ENCODE results near the gene ATP8A2. TPM values are rescaled to one million over a fixed set of nuclear protein-coding genes. Genes with fewer than 3 reads are reported as not detected.
A peak's percentile ranks its signal among the peaks of the same experiment; 100 is the strongest.

The ATP8A2 gene
- total RNA-seq, 5 donors from 2014 or later (not counting 1 experiment from before 2014, with no cell fraction given) = 0.39 to 0.85 (median 0.73) TPM

DNA sequence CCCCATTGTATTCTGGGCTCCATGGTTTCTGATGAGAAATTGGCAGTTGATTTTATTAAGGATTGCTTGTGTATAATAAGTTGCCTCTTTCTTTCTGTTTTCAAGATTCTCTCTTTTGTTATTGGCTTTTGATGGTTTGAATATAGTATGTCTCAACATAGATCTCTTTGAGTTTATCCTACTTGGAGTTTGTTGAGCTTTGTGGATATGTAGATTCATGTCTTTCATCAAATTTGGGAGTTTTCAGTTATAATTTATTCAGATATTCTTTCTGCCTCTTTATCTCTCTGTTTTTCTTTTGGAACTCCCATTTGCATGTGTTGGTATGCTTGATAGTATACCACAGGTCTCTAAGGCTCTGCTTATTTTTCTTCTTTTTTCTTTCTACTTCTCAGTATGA lies 296.6 kb downstream of the ATP8A2 start:
- Mint-ChIP-seq H3K4me3 (no peak overlapping the region), H3K27ac (no peak overlapping the region), H3K27me3 (peaks cover 11 to 15% of the 10 kb centered on the region in 2 donors), H3K36me3 (no peaks in the 10 kb centered on the region), H3K4me1 (no peaks in the 10 kb centered on the region), H3K9me3 (peaks cover 10 to 16% (median 12%) of the 10 kb centered on the region in 3 donors)
- ATAC-seq (replicated peaks in 1 of 4) = no peak
- no peak overlapping the region for H3K4me3 ChIP-seq (ENCODE audit: control insufficient read depth in 1 of 2, extremely low read depth in 1 of 2, low read length in 1 of 2)
- H3K36me3 ChIP-seq (ENCODE audit: control insufficient read depth in 2 of 2, extremely low read depth in 1 of 2, insufficient read depth in 1 of 2, low read length in 1 of 2) = no peaks in the 10 kb centered on the region
- H3K27ac ChIP-seq (ENCODE audit: low read length) = no peak overlapping the region
- H3K9me3 ChIP-seq = peaks cover 3% of the 10 kb centered on the region
- no peak for DNase-seq
- H3K27me3 ChIP-seq (replicated peaks in 1 of 2; ENCODE audit: control insufficient read depth in 2 of 2, extremely low read depth in 1 of 2, insufficient read depth in 2 of 2, low read length in 1 of 2) = no peaks in the 10 kb centered on the region
- H3K4me1 ChIP-seq (ENCODE audit: control insufficient read depth in 1 of 2, extremely low read depth in 1 of 2, insufficient read depth in 2 of 2, low read length in 2 of 2) = no peaks in the 10 kb centered on the region
- ChIA-PET POLR2A (no interaction called here), CTCF (interaction anchor here (0.5 to 0.7 kb wide), 2 partner anchors 251 to 971 kb away, joined by 3 to 8 read pairs; no protein-coding TSS in a partner anchor)

DNA sequence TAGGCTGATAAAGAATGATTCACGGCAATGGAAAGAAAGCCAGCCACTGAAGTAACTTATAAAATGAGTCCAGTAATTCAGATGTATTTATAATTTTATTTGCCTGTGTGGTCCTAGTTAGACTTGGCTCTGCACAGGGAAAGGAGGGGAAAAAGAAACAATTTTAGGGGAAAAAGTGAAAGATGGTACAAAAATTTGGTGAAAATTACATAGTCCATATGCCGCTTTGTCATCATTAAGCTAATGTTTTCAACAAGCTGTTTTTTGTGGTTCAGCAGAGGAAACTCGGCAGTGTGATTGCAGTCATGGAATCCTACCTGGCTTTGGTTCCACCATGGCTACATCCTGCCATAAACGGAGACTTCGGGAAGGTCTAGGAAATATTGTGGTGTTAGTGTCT lies 301.9 kb downstream of the ATP8A2 start:
- H3K36me3 ChIP-seq (ENCODE audit: control insufficient read depth in 2 of 2, extremely low read depth in 1 of 2, insufficient read depth in 1 of 2, low read length in 1 of 2) = no peaks in the 10 kb centered on the region
- H3K9me3 ChIP-seq = peaks cover 3% of the 10 kb centered on the region
- no peak overlapping the region for H3K27ac Mint-ChIP-seq
- no peaks in the 10 kb centered on the region for H3K4me1 ChIP-seq (ENCODE audit: control insufficient read depth in 1 of 2, extremely low read depth in 1 of 2, insufficient read depth in 2 of 2, low read length in 2 of 2)
- CTCF ChIA-PET = no interaction called here
- H3K9me3 Mint-ChIP-seq = peaks cover 4 to 8% (median 6%) of the 10 kb centered on the region in 3 donors
- H3K27me3 ChIP-seq (replicated peaks in 1 of 2; ENCODE audit: control insufficient read depth in 2 of 2, extremely low read depth in 1 of 2, insufficient read depth in 2 of 2, low read length in 1 of 2) = no peaks in the 10 kb centered on the region
- WGBS (ENCODE audit: insufficient coverage) = 90% methylated on average over 2 of the region's 5 CpGs
- H3K4me3 Mint-ChIP-seq = no peak overlapping the region
- no peaks in the 10 kb centered on the region for H3K4me1 Mint-ChIP-seq
- peaks cover 12 to 19% of the 10 kb centered on the region in 2 donors for H3K27me3 Mint-ChIP-seq
- H3K4me3 ChIP-seq (ENCODE audit: control insufficient read depth in 1 of 2, extremely low read depth in 1 of 2, low read length in 1 of 2) = no peak overlapping the region
- ATAC-seq (replicated peaks in 1 of 4) (no peak), DNase-seq (no peak)
- H3K36me3 Mint-ChIP-seq = no peaks in the 10 kb centered on the region
- H3K27ac ChIP-seq (ENCODE audit: low read length) = no peak overlapping the region
- POLR2A ChIA-PET = no interaction called here

GRCh38 chr13:25674371-25674770 lies 302.6 kb downstream of the ATP8A2 start:
- no CpG with 5 or more reads among the region's 4 CpGs for WGBS (ENCODE audit: insufficient coverage)
- POLR2A ChIA-PET = no interaction called here
- CTCF ChIA-PET = interaction anchor here in 1 of 2 donors (0.6 kb wide), 1 partner anchor 215 kb away, joined by 3 read pairs; no protein-coding TSS in a partner anchor

DNA sequence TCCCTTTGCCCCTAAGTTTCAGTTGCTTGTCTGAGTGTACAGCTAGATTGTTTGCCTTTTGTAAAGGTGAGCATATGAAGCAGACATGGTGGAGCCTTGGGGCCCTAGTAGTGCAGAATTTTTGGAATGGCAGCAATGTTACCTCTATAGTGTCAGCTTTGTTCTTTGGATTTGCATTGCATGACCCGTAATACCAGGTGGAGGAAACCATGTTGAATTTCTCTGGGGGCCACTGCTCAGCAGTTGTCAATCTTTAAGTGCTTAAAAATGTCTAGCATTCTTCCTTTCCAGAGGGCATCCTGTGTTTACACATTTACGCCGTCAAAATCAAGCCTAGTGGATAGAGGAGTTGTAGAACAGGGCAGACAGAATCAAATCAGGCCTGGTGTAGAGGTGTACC lies 303.3 kb downstream of the ATP8A2 start:
- Mint-ChIP-seq H3K27me3 (peaks cover 10 to 19% of the 10 kb centered on the region in 2 donors), H3K27ac (no peak overlapping the region), H3K4me1 (no peaks in the 10 kb centered on the region), H3K9me3 (no peaks in the 10 kb centered on the region), H3K4me3 (no peak overlapping the region), H3K36me3 (no peaks in the 10 kb centered on the region)
- CTCF ChIA-PET = no interaction called here
- no peaks in the 10 kb centered on the region for H3K36me3 ChIP-seq (ENCODE audit: control insufficient read depth in 2 of 2, extremely low read depth in 1 of 2, insufficient read depth in 1 of 2, low read length in 1 of 2)
- no peak for ATAC-seq (replicated peaks in 1 of 4)
- no peak for DNase-seq
- H3K4me1 ChIP-seq (ENCODE audit: control insufficient read depth in 1 of 2, extremely low read depth in 1 of 2, insufficient read depth in 2 of 2, low read length in 2 of 2) = no peaks in the 10 kb centered on the region
- no CpG with 5 or more reads among the region's 3 CpGs for WGBS (ENCODE audit: insufficient coverage)
- H3K27ac ChIP-seq (ENCODE audit: low read length) = no peak overlapping the region
- POLR2A ChIA-PET = no interaction called here
- no peak overlapping the region for H3K4me3 ChIP-seq (ENCODE audit: control insufficient read depth in 1 of 2, extremely low read depth in 1 of 2, low read length in 1 of 2)
- H3K9me3 ChIP-seq = no peaks in the 10 kb centered on the region
- no peaks in the 10 kb centered on the region for H3K27me3 ChIP-seq (replicated peaks in 1 of 2; ENCODE audit: control insufficient read depth in 2 of 2, extremely low read depth in 1 of 2, insufficient read depth in 2 of 2, low read length in 1 of 2)

More at GRCh38 chr13:25674371-25674770, 302.6 kb downstream of the ATP8A2 start:
- H3K9me3 Mint-ChIP-seq = peaks cover 3 to 4% (median 3%) of the 10 kb centered on the region in 3 donors
- Histone ChIP-seq H3K27me3 (replicated peaks in 1 of 2; ENCODE audit: control insufficient read depth in 2 of 2, extremely low read depth in 1 of 2, insufficient read depth in 2 of 2, low read length in 1 of 2) (no peaks in the 10 kb centered on the region), H3K4me1 (ENCODE audit: control insufficient read depth in 1 of 2, extremely low read depth in 1 of 2, insufficient read depth in 2 of 2, low read length in 2 of 2) (no peaks in the 10 kb centered on the region), H3K4me3 (ENCODE audit: control insufficient read depth in 1 of 2, extremely low read depth in 1 of 2, low read length in 1 of 2) (no peak overlapping the region), H3K27ac (ENCODE audit: low read length) (no peak overlapping the region), H3K9me3 (no peaks in the 10 kb centered on the region), H3K36me3 (ENCODE audit: control insufficient read depth in 2 of 2, extremely low read depth in 1 of 2, insufficient read depth in 1 of 2, low read length in 1 of 2) (no peaks in the 10 kb centered on the region)
- no peak overlapping the region for H3K4me3 Mint-ChIP-seq
- peaks cover 12 to 19% of the 10 kb centered on the region in 2 donors for H3K27me3 Mint-ChIP-seq
- DNase-seq (no peak), ATAC-seq (replicated peaks in 1 of 4) (no peak)
- H3K36me3 Mint-ChIP-seq = no peaks in the 10 kb centered on the region
- H3K4me1 Mint-ChIP-seq = no peaks in the 10 kb centered on the region
- no peak overlapping the region for H3K27ac Mint-ChIP-seq

GRCh38 chr13:25677956-25678355 lies 306.2 kb downstream of the ATP8A2 start:
- POLR2A ChIA-PET = no interaction called here
- Mint-ChIP-seq H3K27ac (no peak overlapping the region), H3K36me3 (no peaks in the 10 kb centered on the region), H3K4me1 (no peaks in the 10 kb centered on the region), H3K9me3 (no peaks in the 10 kb centered on the region), H3K4me3 (no peak overlapping the region), H3K27me3 (peaks cover 4 to 5% of the 10 kb centered on the region in 2 donors)
- Histone ChIP-seq H3K27me3 (replicated peaks in 1 of 2; ENCODE audit: control insufficient read depth in 2 of 2, extremely low read depth in 1 of 2, insufficient read depth in 2 of 2, low read length in 1 of 2) (no peaks in the 10 kb centered on the region), H3K27ac (ENCODE audit: low read length) (no peak overlapping the region), H3K4me1 (ENCODE audit: control insufficient read depth in 1 of 2, extremely low read depth in 1 of 2, insufficient read depth in 2 of 2, low read length in 2 of 2) (no peaks in the 10 kb centered on the region), H3K36me3 (ENCODE audit: control insufficient read depth in 2 of 2, extremely low read depth in 1 of 2, insufficient read depth in 1 of 2, low read length in 1 of 2) (no peaks in the 10 kb centered on the region), H3K4me3 (ENCODE audit: control insufficient read depth in 1 of 2, extremely low read depth in 1 of 2, low read length in 1 of 2) (no peak overlapping the region), H3K9me3 (no peaks in the 10 kb centered on the region)
- 90% methylated on average over 2 of the region's 2 CpGs for WGBS (ENCODE audit: insufficient coverage)
- ATAC-seq (replicated peaks in 1 of 4) (no peak), DNase-seq (no peak)
- CTCF ChIA-PET = interaction anchor here in 1 of 2 donors (1.1 kb wide), 1 partner anchor 383 kb away, joined by 3 read pairs; no protein-coding TSS in a partner anchor

DNA sequence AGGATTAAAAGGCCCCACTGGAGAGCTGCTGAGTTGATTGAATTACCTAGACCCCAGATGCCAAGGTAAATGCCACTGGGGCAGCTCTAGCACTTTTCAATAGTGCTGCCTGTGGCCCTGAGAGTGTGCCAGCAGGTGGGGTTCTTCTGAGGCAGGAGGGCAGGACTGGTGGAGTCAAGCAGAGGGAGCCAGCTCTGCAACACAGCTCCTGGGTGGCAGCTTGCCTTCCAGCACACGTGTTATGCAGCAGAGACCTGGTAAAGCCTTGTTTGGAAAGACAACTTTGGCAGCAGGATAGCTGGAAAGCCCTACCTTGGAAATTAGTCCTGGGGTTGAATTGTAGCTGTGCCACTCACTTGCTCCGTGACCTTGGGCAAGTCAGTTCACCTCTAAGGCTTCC lies 306.6 kb downstream of the ATP8A2 start:
- H3K27me3 ChIP-seq (replicated peaks in 1 of 2; ENCODE audit: control insufficient read depth in 2 of 2, extremely low read depth in 1 of 2, insufficient read depth in 2 of 2, low read length in 1 of 2) = no peaks in the 10 kb centered on the region
- 50% methylated on average over 1 of the region's 2 CpGs for WGBS (ENCODE audit: insufficient coverage)
- ATAC-seq (replicated peaks in 1 of 4) (peak in 1 of 4 experiments; percentile 57), DNase-seq (peak in 26 of 35 experiments; percentile 0 to 34 (median 6))
- no peak overlapping the region for H3K4me3 ChIP-seq (ENCODE audit: control insufficient read depth in 1 of 2, extremely low read depth in 1 of 2, low read length in 1 of 2)
- ChIA-PET POLR2A (no interaction called here), CTCF (interaction anchor here in 1 of 2 donors (1.1 kb wide), 1 partner anchor 382 kb away, joined by 3 read pairs; no protein-coding TSS in a partner anchor)
- Mint-ChIP-seq H3K4me3 (no peak overlapping the region), H3K27me3 (peaks cover 4 to 5% of the 10 kb centered on the region in 2 donors), H3K27ac (no peak overlapping the region), H3K9me3 (no peaks in the 10 kb centered on the region), H3K36me3 (no peaks in the 10 kb centered on the region), H3K4me1 (no peaks in the 10 kb centered on the region)
- H3K27ac ChIP-seq (ENCODE audit: low read length) = no peak overlapping the region
- no peaks in the 10 kb centered on the region for H3K4me1 ChIP-seq (ENCODE audit: control insufficient read depth in 1 of 2, extremely low read depth in 1 of 2, insufficient read depth in 2 of 2, low read length in 2 of 2)
- no peaks in the 10 kb centered on the region for H3K9me3 ChIP-seq
- no peaks in the 10 kb centered on the region for H3K36me3 ChIP-seq (ENCODE audit: control insufficient read depth in 2 of 2, extremely low read depth in 1 of 2, insufficient read depth in 1 of 2, low read length in 1 of 2)
